GM18858 (cell line): ENCODE measurements around the gene CCDC81.

Source experiments
- ATAC-seq: cut with Tn5 transposase; IDR thresholded peaks from one replicate; pipeline ENCODE4 v1.9.1; 2021; ENCODE audit not compliant: unreplicated experiment

Gene CCDC81

GRCh38 chr11:86438685-86439084, 64.0 kb downstream of the CCDC81 start:
- ATAC-seq: no peak

- ATAC-seq: no peak
Observed at GRCh38 chr11:86440305-86440716, 65.6 kb downstream of the CCDC81 start.

- no peak for ATAC-seq
Observed at GRCh38 chr11:86440843-86441242, 66.2 kb downstream of the CCDC81 start.

GRCh38 chr11:86442420-86442819, 67.7 kb downstream of the CCDC81 start:
- no peak for ATAC-seq

GRCh38 chr11:86442827-86443226, 68.1 kb downstream of the CCDC81 start:
- ATAC-seq: no peak

- ATAC-seq: no peak
Observed at GRCh38 chr11:86443415-86443814, 68.7 kb downstream of the CCDC81 start.

- no peak for ATAC-seq
Observed at GRCh38 chr11:86444981-86445380, 70.3 kb downstream of the CCDC81 start.

GRCh38 chr11:86446163-86446923, 71.7 kb downstream of the CCDC81 start:
- ATAC-seq: no peak

GRCh38 chr11:86446924-86447285, 72.2 kb downstream of the CCDC81 start:
- ATAC-seq: no peak

- no peak for ATAC-seq
Observed at GRCh38 chr11:86447763-86448480, 73.2 kb downstream of the CCDC81 start.

- ATAC-seq: no peak
Observed at GRCh38 chr11:86449993-86450629, 75.4 kb downstream of the CCDC81 start.

- no peak for ATAC-seq
Observed at GRCh38 chr11:86453290-86454030, 78.8 kb downstream of the CCDC81 start.

GRCh38 chr11:86456075-86456939, 81.6 kb downstream of the CCDC81 start:
- ATAC-seq: peak; percentile 83

GRCh38 chr11:86458294-86459001, 83.8 kb downstream of the CCDC81 start:
- ATAC-seq: no peak

- no peak for ATAC-seq
Observed at GRCh38 chr11:86459002-86459385, 84.3 kb downstream of the CCDC81 start.

GRCh38 chr11:86459682-86460460, 85.2 kb downstream of the CCDC81 start:
- no peak for ATAC-seq

- no peak for ATAC-seq
Observed at GRCh38 chr11:86460461-86461385, 86.0 kb downstream of the CCDC81 start.

GRCh38 chr11:86461892-86462291, 87.2 kb downstream of the CCDC81 start:
- no peak for ATAC-seq
